HEK293T (cell line): ENCODE data around the gene RAB28.
"Not testable (repeated sequence)": the region's sequence is repeated elsewhere in the genome, so short reads cannot be mapped to it uniquely, and the experiment has no call there.

Experiments used
- CTCF ChIA-PET: fragments of 350-600 bp; formaldehyde crosslinking; extraction: SDS; loops from one replicate; lab custom pipeline; 2021; ENCODE audit warnings: antibody characterized with exemption, inconsistent platforms; lab: Yijun Ruan, JAX
- POLR2A ChIA-PET: fragments of 350-600 bp; formaldehyde crosslinking; extraction: SDS; loops from one replicate; lab custom pipeline; 2020; ENCODE audit warnings: antibody characterized with exemption, inconsistent platforms; lab: Yijun Ruan, JAX
- DNase-seq: peaks from one replicate; pipeline ENCODE4 v3.0.0; 2012; ENCODE audit warnings: mixed read lengths; ENCODE audit errors: extremely low spot score
- ARNT ChIP-seq: fragments of 450-650 bp; IDR thresholded peaks from 2 replicates; pipeline ENCODE4 v1.6.1; 2017; ENCODE audit warnings: mild to moderate bottlenecking
- BHLHE40 ChIP-seq: fragments of 450-650 bp; IDR thresholded peaks from 2 replicates; pipeline ENCODE4 v1.6.1; 2016; ENCODE audit warnings: mild to moderate bottlenecking, moderate library complexity, borderline replicate concordance
- CTBP1 ChIP-seq: fragments of 450-650 bp; IDR thresholded peaks from 2 replicates; pipeline ENCODE4 v1.6.1; 2016; ENCODE audit warnings: borderline replicate concordance
- ELF4 ChIP-seq: fragments of 450-650 bp; IDR thresholded peaks from 2 replicates; pipeline ENCODE4 v1.6.1; 2017; ENCODE audit warnings: antibody characterized with exemption
- FOXA1 ChIP-seq: fragments of 450-650 bp; IDR thresholded peaks from 2 replicates; pipeline ENCODE4 v1.6.1; 2016; ENCODE audit warnings: mild to moderate bottlenecking
- FOXK2 ChIP-seq: fragments of 450-650 bp; IDR thresholded peaks from 2 replicates; pipeline ENCODE4 v1.6.1; 2016; ENCODE audit warnings: mild to moderate bottlenecking
- FOXM1 ChIP-seq: fragments of 450-650 bp; IDR thresholded peaks from 2 replicates; pipeline ENCODE4 v1.6.1; 2017; ENCODE audit warnings: mild to moderate bottlenecking, borderline replicate concordance
- HDGF ChIP-seq: fragments of 450-650 bp; IDR thresholded peaks from 2 replicates; pipeline ENCODE4 v1.6.1; 2017; ENCODE audit warnings: antibody characterized with exemption, borderline replicate concordance
- L3MBTL2 ChIP-seq: fragments of 450-650 bp; conservative IDR thresholded peaks from 2 replicates; pipeline ENCODE4 v1.6.1; 2016; ENCODE audit warnings: mild to moderate bottlenecking
- LEF1 ChIP-seq: fragments of 450-650 bp; IDR thresholded peaks from 2 replicates; pipeline ENCODE4 v1.6.1; 2017; ENCODE audit warnings: mild to moderate bottlenecking, borderline replicate concordance
- NFRKB ChIP-seq: fragments of 450-650 bp; IDR thresholded peaks from 2 replicates; pipeline ENCODE4 v1.6.1; 2016; ENCODE audit warnings: mild to moderate bottlenecking, moderate library complexity
- PKNOX1 ChIP-seq: fragments of 450-650 bp; IDR thresholded peaks from 2 replicates; pipeline ENCODE4 v1.6.1; 2016
- SP1 ChIP-seq: fragments of 450-650 bp; IDR thresholded peaks from 2 replicates; pipeline ENCODE4 v1.6.1; 2017
- SUZ12 ChIP-seq: fragments of 450-650 bp; IDR thresholded peaks from 2 replicates; pipeline ENCODE4 v1.6.1; 2016; ENCODE audit warnings: mild to moderate bottlenecking
- ZNF384 ChIP-seq: fragments of 450-650 bp; IDR thresholded peaks from 2 replicates; pipeline ENCODE4 v1.6.1; 2016

Gene RAB28

GRCh38 chr4:13432453-13432852 is 51.7 kb downstream of the RAB28 start:
- TF ChIP-seq ZNF384 (peak; percentile 35; the same call in 1 of the 2 replicates), LEF1 (no peak), NFRKB (no peak), CTBP1 (no peak), FOXK2 (no peak)

DNA sequence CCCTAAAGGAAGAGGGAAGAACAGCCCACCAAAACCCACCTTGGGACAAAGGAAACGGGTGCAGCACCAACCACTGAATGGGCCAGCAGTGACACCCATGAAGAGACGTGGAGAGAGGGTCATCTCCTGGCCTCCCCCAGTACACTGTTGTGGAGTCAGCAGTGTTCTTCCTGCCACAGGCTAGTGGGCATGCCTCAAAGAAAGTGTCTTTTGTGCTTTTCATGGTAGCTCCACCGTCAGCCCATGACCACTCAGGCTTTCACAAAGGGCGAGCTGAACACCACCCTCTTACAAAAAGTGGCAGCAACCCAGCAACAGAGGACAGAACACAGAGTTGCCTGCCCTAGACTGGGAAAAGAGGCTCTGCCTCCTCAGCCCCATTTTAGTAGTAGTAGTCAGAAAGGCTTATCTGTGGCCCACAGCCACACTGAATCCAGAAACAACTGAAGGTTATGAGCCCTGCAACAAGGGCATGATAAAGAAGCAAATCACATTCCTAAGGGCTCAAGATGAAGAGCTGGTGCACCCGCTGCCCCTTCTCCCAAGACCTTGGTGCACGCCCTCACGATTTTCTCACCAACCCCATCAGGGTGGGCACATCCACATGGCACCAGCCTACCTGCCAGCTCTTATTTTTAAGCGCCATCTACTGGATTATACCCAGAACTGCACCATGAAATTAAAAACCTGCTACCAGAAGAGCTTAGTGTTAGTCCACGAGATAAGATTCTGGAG is 53.1 kb downstream of the RAB28 start:
- ChIA-PET CTCF (interaction anchor here (0.7 to 1.7 kb wide), 5 partner anchors 8 to 73 kb away, joined by 3 to 4 read pairs (median 3); no protein-coding TSS in a partner anchor), POLR2A (no interaction called here)
- TF ChIP-seq NFRKB (no peak), FOXK2 (no peak), ZNF384 (no peak), SP1 (no peak), ELF4 (no peak), L3MBTL2 (no peak), FOXA1 (no peak), ARNT (no peak), HDGF (no peak), BHLHE40 (no peak), CTBP1 (no peak), SUZ12 (no peak), FOXM1 (no peak), LEF1 (no peak)
- DNase-seq: no peak

More at GRCh38 chr4:13432453-13432852, 51.7 kb downstream of the RAB28 start:
- no peak for DNase-seq
- CTCF ChIA-PET: interaction anchor here (1.7 kb wide), 1 partner anchor 9 kb away, joined by 3 read pairs; no protein-coding TSS in a partner anchor
- POLR2A ChIA-PET: no interaction called here

- no peak for TF ChIP-seq SUZ12
- CTCF ChIA-PET: no interaction called here
- POLR2A ChIA-PET: no interaction called here
- DNase-seq: no peak
Observed at GRCh38 chr4:13427599-13428325, 56.4 kb downstream of the RAB28 start.

DNA sequence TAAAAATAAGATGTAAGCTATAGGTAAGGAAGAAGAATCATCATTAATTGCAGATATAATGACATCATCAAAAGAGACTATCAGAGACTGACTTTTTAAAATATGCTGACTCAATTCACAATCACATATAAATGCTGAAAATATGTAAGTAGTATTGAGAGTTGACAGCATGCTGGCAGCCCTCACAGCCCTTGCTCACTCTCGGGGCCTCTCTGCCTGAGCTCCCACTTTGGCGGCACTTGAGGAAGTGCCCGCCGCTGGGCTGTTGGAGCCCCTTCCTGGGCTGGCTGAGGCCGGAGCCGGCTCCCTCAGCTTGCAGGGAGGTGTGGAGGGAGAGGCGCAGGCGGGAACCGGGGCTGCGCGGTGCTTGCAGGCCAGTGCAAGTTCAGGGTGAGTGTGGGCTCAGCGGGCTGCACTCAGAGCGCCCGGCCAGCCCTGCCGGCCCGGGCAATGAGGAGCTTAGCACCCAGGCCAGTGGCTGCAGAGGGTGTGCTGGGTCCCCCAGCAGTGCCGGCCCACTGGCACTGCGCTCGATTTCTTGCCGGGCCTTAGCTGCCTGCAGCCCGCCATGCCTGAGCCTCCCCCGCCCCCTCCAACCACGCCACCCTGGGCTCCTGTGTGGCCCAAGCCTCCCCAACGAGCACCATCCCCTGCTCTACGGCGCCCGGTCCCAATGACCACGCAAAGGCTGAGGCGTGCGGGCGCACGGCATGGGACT is 68.9 kb downstream of the RAB28 start:
- DNase-seq: no peak
- CTCF ChIA-PET: interaction anchor here (1.2 kb wide), 1 partner anchor 13 kb away, joined by 4 read pairs; no protein-coding TSS in a partner anchor
- POLR2A ChIA-PET: no interaction called here
- TF ChIP-seq NFRKB: no peak
- TF ChIP-seq L3MBTL2: no peak
- TF ChIP-seq HDGF: no peak
- no peak for TF ChIP-seq BHLHE40

DNA sequence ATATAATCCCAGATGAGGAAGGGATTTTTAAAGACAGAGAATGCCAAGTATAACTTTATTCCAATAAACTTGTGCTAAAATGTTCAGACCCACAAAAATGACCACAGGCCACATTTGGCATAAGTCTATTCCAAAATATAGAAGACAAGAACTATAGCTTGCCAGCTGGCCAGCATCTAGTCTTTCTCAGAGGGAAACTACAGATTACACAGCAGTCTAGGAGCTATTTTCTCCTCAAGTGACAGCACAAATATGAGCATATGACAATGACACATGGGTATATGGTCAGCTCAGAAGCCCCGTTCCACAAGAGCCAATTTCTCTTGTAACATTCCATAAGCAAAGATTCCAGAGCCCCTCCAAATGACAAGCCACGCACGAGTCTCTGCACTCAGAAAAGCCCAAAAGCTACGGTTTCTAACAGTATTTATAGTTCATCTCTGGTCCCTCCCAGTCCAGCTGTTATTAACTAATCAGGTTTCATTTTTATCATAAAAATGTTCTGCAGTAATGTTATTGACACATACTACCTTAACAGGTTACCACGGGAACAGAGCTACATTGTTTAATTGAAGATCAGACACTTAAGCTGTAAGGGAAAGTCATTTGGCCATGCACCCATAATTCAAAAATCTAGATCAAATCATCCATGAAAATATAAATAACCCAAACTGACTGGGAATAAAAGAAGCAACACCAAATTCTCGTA is 70.3 kb downstream of the RAB28 start:
- CTCF ChIA-PET: interaction anchor here (0.7 to 1.2 kb wide), 2 partner anchors 11 to 17 kb away, joined by 4 read pairs; no protein-coding TSS in a partner anchor
- POLR2A ChIA-PET: no interaction called here

GRCh38 chr4:13411942-13412341 is 72.2 kb downstream of the RAB28 start:
- POLR2A ChIA-PET: no interaction called here
- CTCF ChIA-PET: interaction anchor here (0.7 kb wide), 1 partner anchor 132 kb away, joined by 3 read pairs; no protein-coding TSS in a partner anchor
- no peak for DNase-seq
- TF ChIP-seq NFRKB (no peak), FOXA1 (no peak), L3MBTL2 (no peak), LEF1 (no peak), ELF4 (no peak), CTBP1 (no peak), ZNF384 (no peak), HDGF (no peak)

More for the DNA sequence above, 70.3 kb downstream of the RAB28 start:
- no peak for TF ChIP-seq CTBP1
- no peak for TF ChIP-seq SUZ12
- no peak for TF ChIP-seq NFRKB
- TF ChIP-seq HDGF: no peak
- no peak for DNase-seq

DNA sequence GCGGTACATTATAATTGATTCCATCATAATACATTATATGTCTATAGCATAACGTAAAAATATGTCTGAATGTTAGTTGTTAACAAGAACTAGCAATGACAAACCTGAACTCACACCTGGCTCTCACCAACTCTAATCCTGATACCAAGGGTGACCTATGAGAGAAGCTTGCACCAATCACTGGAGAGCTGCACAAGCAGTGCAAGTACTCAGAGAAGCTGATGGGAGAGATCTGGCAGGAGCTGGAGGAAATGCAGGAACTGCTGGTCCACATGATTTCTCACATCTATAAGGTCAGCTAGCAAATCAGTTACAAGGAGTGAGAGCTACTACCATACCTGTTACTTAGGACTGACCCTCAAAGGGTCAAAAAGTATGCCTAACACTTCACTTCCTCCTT is 74.8 kb downstream of the RAB28 start:
- ChIA-PET CTCF (no interaction called here), POLR2A (no interaction called here)
- no peak for DNase-seq
- no peak for TF ChIP-seq ZNF384
- no peak for TF ChIP-seq PKNOX1
- TF ChIP-seq L3MBTL2: no peak
- no peak for TF ChIP-seq LEF1

DNA sequence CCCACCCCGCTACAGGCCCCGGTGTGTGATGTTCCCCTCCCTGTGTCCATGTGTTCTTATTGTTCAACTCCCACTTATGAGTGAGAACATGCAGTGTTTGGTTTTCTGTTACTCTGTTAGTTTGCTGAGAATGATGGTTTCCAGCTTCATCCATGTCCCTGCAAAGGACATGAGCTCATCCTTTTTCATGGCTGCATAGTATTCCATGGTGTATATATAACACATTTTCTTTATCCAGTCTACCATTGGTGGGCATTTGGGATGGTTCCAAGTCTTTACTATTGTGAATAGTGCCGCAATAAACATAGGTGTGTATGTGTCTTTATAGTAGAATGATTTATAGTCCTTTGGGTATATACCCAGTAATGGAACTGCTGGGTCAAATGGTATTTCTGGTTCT is 78.0 kb downstream of the RAB28 start:
- CTCF ChIA-PET, DNase-seq, POLR2A ChIA-PET: not testable (repeated sequence)
